Measurements from ENCODE around the gene MACROD2. TPM values are rescaled to one million over a fixed set of nuclear protein-coding genes. Genes with fewer than 3 reads are reported as not detected.

The MACROD2 gene
- total and polyA plus RNA-seq, 2 of the 4 experiments (the other 2 are of a cell fraction) = not detected

GRCh38 chr20:15899967-15900366 lies 1904.7 kb downstream of the MACROD2 start:
- dilution Hi-C loops (cut with HindIII; ENCODE audit: low sequenced_read_pairs, unreplicated experiment) = no loop called here
- Histone ChIP-seq H4K91ac (ENCODE audit: insufficient read depth, low read depth, low read length) (no peak overlapping the region), H3K79me1 (ENCODE audit: low read depth in 1 of 2, low read length in 2 of 2) (no peaks in the 10 kb centered on the region), H2AK9ac (replicated peaks; ENCODE audit: low read depth, low read length, poor library complexity) (no peak overlapping the region), H3K4me2 (ENCODE audit: low read depth, low read length) (no peak overlapping the region), H3K27me3 (ENCODE audit: control insufficient read depth, insufficient read depth, low read length) (no peaks in the 10 kb centered on the region), H2BK120ac (ENCODE audit: low read depth, low read length) (no peak overlapping the region), H2BK5ac (ENCODE audit: low read depth, low read length, poor library complexity, severe bottlenecking) (no peak overlapping the region), H3K23ac (ENCODE audit: low read depth, low read length) (no peak overlapping the region), H3K56ac (ENCODE audit: extremely low read depth, insufficient read depth, low read length) (no peak overlapping the region), H3K9ac (ENCODE audit: low read depth, low read length) (no peak overlapping the region), H2AK5ac (ENCODE audit: low read depth, low read length) (no peak overlapping the region), H3K36me3 (ENCODE audit: control insufficient read depth, insufficient read depth, low read length) (no peaks in the 10 kb centered on the region), H4K5ac (ENCODE audit: low read depth, low read length) (no peak overlapping the region), H3K18ac (ENCODE audit: low read depth, low read length) (no peak overlapping the region), H3K9me3 (ENCODE audit: control insufficient read depth, insufficient read depth, low read length) (peaks cover 13% of the 10 kb centered on the region), H2AFZ (replicated peaks; ENCODE audit: low read length, poor library complexity) (no peak overlapping the region), H3K27ac (ENCODE audit: insufficient read depth, low read length) (no peak overlapping the region), H2BK15ac (ENCODE audit: low read depth, low read length) (no peak overlapping the region), H3K4me1 (ENCODE audit: control insufficient read depth, insufficient read depth, low read length) (no peaks in the 10 kb centered on the region), H4K20me1 (ENCODE audit: insufficient read depth, low read length) (no peaks in the 10 kb centered on the region), H2BK20ac (ENCODE audit: low read depth, low read length) (no peak overlapping the region), H3K9me1 (ENCODE audit: insufficient read depth, low read length) (no peaks in the 10 kb centered on the region), H3K14ac (replicated peaks; ENCODE audit: low read depth, low read length) (no peak overlapping the region), H3K4ac (ENCODE audit: low read depth, low read length) (no peak overlapping the region), H4K8ac (ENCODE audit: low read depth in 2 of 2, low read length in 2 of 2) (no peak overlapping the region), H3K4me3 (ENCODE audit: insufficient read depth, low read depth, low read length) (no peak overlapping the region)
- no TSS peak for BruUV-seq (replicated peaks)
- no CpG with 5 or more reads among the region's 4 CpGs for WGBS, 2 experiments (ENCODE audit: extremely low coverage in 2 of 2, insufficient read length in 1 of 2)
- ATAC-seq (ENCODE audit: low read depth) (no peak), DNase-seq (no peak)
- intact Hi-C loops (cut with micrococcal nuclease) = no loop called here
- in situ Hi-C loops (cut with MboI; ENCODE audit: low sequenced_read_pairs) = no loop called here
- ChIA-PET CTCF (no interaction called here), POLR2A (ENCODE audit: unreplicated experiment) (no interaction called here)
- TF ChIP-seq USF2 (IDR thresholded peaks at IDR 0.05; ENCODE audit: low read depth, low read length) (no peak), NFE2L2 (IDR thresholded peaks at IDR 0.05; ENCODE audit: low read depth, low read length) (no peak), BHLHE40 (IDR thresholded peaks at IDR 0.05; ENCODE audit: low read depth, low read length) (no peak), CHD1 (IDR thresholded peaks at IDR 0.05; ENCODE audit: low read depth, low read length) (no peak)

Measured in IMR-90 (cell line).